Measurements from ENCODE around the gene KCNK6. TPM values are rescaled to one million over a fixed set of nuclear protein-coding genes. Genes with fewer than 3 reads are reported as not detected.

Gene KCNK6
- total and polyA plus RNA-seq, 4 donors, result 1.2 to 4.6 (median 2.7) TPM

- WGBS, result 86% methylated on average over 9 of the region's 9 CpGs
These were observed 40.7 kb downstream of the KCNK6 start for GRCh38 chr19:38360351-38360750.

GRCh38 chr19:38360839-38361631 lies 41.4 kb downstream of the KCNK6 start:
- H3K36me3 ChIP-seq (ENCODE audit: control insufficient read depth in 4 of 4, insufficient read depth in 3 of 4, low read depth in 1 of 4, low read length in 3 of 4), result no peaks in the 10 kb centered on the region
- H3K9ac ChIP-seq (ENCODE audit: low read depth in 1 of 2, low read length in 2 of 2), result no peak overlapping the region
- H3K9me3 ChIP-seq (ENCODE audit: control insufficient read depth in 4 of 4, low read length in 3 of 4), result no peaks in the 10 kb centered on the region
- H3K27me3 ChIP-seq (ENCODE audit: control insufficient read depth in 4 of 4, insufficient read depth in 4 of 4, low read length in 3 of 4), result peaks cover 0 to 6% (median 3%) of the 10 kb centered on the region in 4 donors
- H3K4me3 ChIP-seq (ENCODE audit: low read depth in 1 of 3, low read length in 3 of 3), result peak overlapping the region in 2 of 3 donors; percentile 40 to 46
- TF ChIP-seq CTCF (IDR thresholded peaks at IDR 0.05; ENCODE audit: low read depth, low read length, missing input control) (no peak), YY1 (IDR thresholded peaks at IDR 0.05) (no peak), MAX (IDR thresholded peaks at IDR 0.05) (no peak), SP1 (IDR thresholded peaks at IDR 0.05) (no peak), HNF4G (IDR thresholded peaks at IDR 0.05) (no peak), RAD21 (IDR thresholded peaks at IDR 0.05) (no peak), ZBTB33 (IDR thresholded peaks at IDR 0.05) (no peak), RXRA (IDR thresholded peaks at IDR 0.05) (no peak), FOXA2 (IDR thresholded peaks at IDR 0.05) (no peak), ATF3 (IDR thresholded peaks at IDR 0.05) (no peak), FOXA1 (IDR thresholded peaks at IDR 0.05) (no peak), EGR1 (IDR thresholded peaks at IDR 0.05; ENCODE audit: low read depth in 2 of 2) (no peak), JUND (IDR thresholded peaks at IDR 0.05) (no peak), HNF4A (conservative IDR thresholded peaks at IDR 0.05) (no peak), NR2F2 (IDR thresholded peaks at IDR 0.05) (no peak)
- H3K27ac ChIP-seq (ENCODE audit: low read depth in 1 of 2, low read length in 2 of 2), result no peak overlapping the region
- WGBS, result 23% methylated on average over 23 of the region's 23 CpGs
- peaks cover 0 to 8% (median 0%) of the 10 kb centered on the region in 4 donors for H3K4me1 ChIP-seq (ENCODE audit: control insufficient read depth in 4 of 4, insufficient read depth in 4 of 4, low read length in 3 of 4)
- no peak for DNase-seq (ENCODE audit: low spot score)

More at GRCh38 chr19:38360351-38360750, 40.7 kb downstream of the KCNK6 start:
- H3K27me3 ChIP-seq (ENCODE audit: control insufficient read depth in 4 of 4, insufficient read depth in 4 of 4, low read length in 3 of 4), result peaks cover 0 to 6% (median 3%) of the 10 kb centered on the region in 4 donors
- H3K27ac ChIP-seq (ENCODE audit: low read depth in 1 of 2, low read length in 2 of 2), result no peak overlapping the region
- H3K9ac ChIP-seq (ENCODE audit: low read depth in 1 of 2, low read length in 2 of 2), result no peak overlapping the region
- H3K4me1 ChIP-seq (ENCODE audit: control insufficient read depth in 4 of 4, insufficient read depth in 4 of 4, low read length in 3 of 4), result peaks cover 0 to 8% (median 0%) of the 10 kb centered on the region in 4 donors
- TF ChIP-seq MAX (IDR thresholded peaks at IDR 0.05), result no peak
- no peak for TF ChIP-seq RXRA (IDR thresholded peaks at IDR 0.05)
- H3K9me3 ChIP-seq (ENCODE audit: control insufficient read depth in 4 of 4, low read length in 3 of 4), result no peaks in the 10 kb centered on the region
- H3K4me3 ChIP-seq (ENCODE audit: low read depth in 1 of 3, low read length in 3 of 3), result no peak overlapping the region
- DNase-seq (ENCODE audit: low spot score), result no peak
- no peaks in the 10 kb centered on the region for H3K36me3 ChIP-seq (ENCODE audit: control insufficient read depth in 4 of 4, insufficient read depth in 3 of 4, low read depth in 1 of 4, low read length in 3 of 4)
